Liver (tissue), 9 donors: Measurements from ENCODE around the gene PTPRN2. TPM values are rescaled to one million over a fixed set of nuclear protein-coding genes. Genes with fewer than 3 reads are reported as not detected.

Experiments
- DNase-seq: peaks from one replicate; pipeline ENCODE4 v3.0.0-alpha.2; 2017; ENCODE audit warnings: low spot score
- H3K27ac ChIP-seq, 2 donors: one replicate each; pipeline ENCODE4 v1.7.0; 2013; ENCODE audit warnings: inconsistent platforms in 2 of 2, low read length in 2 of 2, control low read depth in 1 of 2, low read depth in 1 of 2, mild to moderate bottlenecking in 1 of 2
- H3K27me3 ChIP-seq, 4 donors: one replicate each; pipeline versions ENCODE4 v1.6.1 to v1.7.0; 2013; ENCODE audit warnings: low read length in 3 of 4, inconsistent platforms in 1 of 4, mild to moderate bottlenecking in 1 of 4, moderate library complexity in 1 of 4; ENCODE audit not compliant: control insufficient read depth in 4 of 4, insufficient read depth in 4 of 4
- H3K36me3 ChIP-seq, 4 donors: one replicate each; pipeline versions ENCODE4 v1.6.1 to v1.7.0; 2013; ENCODE audit warnings: low read length in 3 of 4, mild to moderate bottlenecking in 3 of 4, low read depth in 1 of 4, moderate library complexity in 1 of 4; ENCODE audit not compliant: control insufficient read depth in 4 of 4, insufficient read depth in 3 of 4
- H3K4me1 ChIP-seq, 4 donors: one replicate each; pipeline versions ENCODE4 v1.6.1 to v1.7.0; 2013; ENCODE audit warnings: low read length in 3 of 4, mild to moderate bottlenecking in 3 of 4, moderate library complexity in 1 of 4; ENCODE audit not compliant: control insufficient read depth in 4 of 4, insufficient read depth in 4 of 4
- H3K4me3 ChIP-seq, 3 donors: one replicate each; pipeline versions ENCODE4 v1.6.1 to v1.7.0; 2013; ENCODE audit warnings: low read length in 3 of 3, control low read depth in 1 of 3, low read depth in 1 of 3, mild to moderate bottlenecking in 1 of 3
- H3K9ac ChIP-seq, 2 donors: one replicate each; pipeline ENCODE4 v1.7.0; 2013; ENCODE audit warnings: low read length in 2 of 2, mild to moderate bottlenecking in 2 of 2, moderate library complexity in 2 of 2, control low read depth in 1 of 2, low read depth in 1 of 2
- H3K9me3 ChIP-seq, 4 donors: one replicate each; pipeline versions ENCODE4 v1.6.1 to v1.7.0; 2013; ENCODE audit warnings: low read length in 3 of 4; ENCODE audit not compliant: control insufficient read depth in 4 of 4
- EGR1 ChIP-seq, 2 donors: IDR thresholded peaks; 2 replicates each; pipeline ENCODE4 v1.6.1; 2016 to 2018; ENCODE audit warnings: antibody characterized with exemption in 2 of 2, low read depth in 2 of 2
- FOXA1 ChIP-seq: IDR thresholded peaks from 2 replicates; pipeline ENCODE4 v1.6.1; 2016; ENCODE audit warnings: antibody characterized with exemption
- FOXA2 ChIP-seq: IDR thresholded peaks from 2 replicates; pipeline ENCODE4 v1.6.1; 2016; ENCODE audit warnings: antibody characterized with exemption
- GABPA ChIP-seq, 2 donors: IDR thresholded peaks in 1 of 2; conservative IDR thresholded peaks in 1 of 2; 2 replicates each; pipeline ENCODE4 v1.6.1; 2016; ENCODE audit warnings: antibody characterized with exemption in 2 of 2, mild to moderate bottlenecking in 1 of 2, moderate library complexity in 1 of 2
- HNF4A ChIP-seq, 2 donors: conservative IDR thresholded peaks; 2 replicates each; pipeline ENCODE4 v1.6.1; 2016; ENCODE audit warnings: antibody characterized with exemption in 2 of 2, mild to moderate bottlenecking in 2 of 2
- HNF4G ChIP-seq: IDR thresholded peaks from 2 replicates; pipeline ENCODE4 v1.6.1; 2016; ENCODE audit warnings: antibody characterized with exemption
- JUND ChIP-seq, 2 donors: IDR thresholded peaks; 2 replicates each; pipeline ENCODE4 v1.6.1; 2016; ENCODE audit warnings: antibody characterized with exemption in 2 of 2
- NR2F2 ChIP-seq: IDR thresholded peaks from 2 replicates; pipeline ENCODE4 v1.6.1; 2016; ENCODE audit warnings: antibody characterized with exemption
- RAD21 ChIP-seq, 2 donors: IDR thresholded peaks; 2 replicates each; pipeline ENCODE4 v1.6.1; 2016; ENCODE audit warnings: antibody characterized with exemption in 2 of 2, mild to moderate bottlenecking in 2 of 2
- RXRA ChIP-seq, 2 donors: IDR thresholded peaks; 2 replicates each; pipeline ENCODE4 v1.6.1; 2017 to 2018; ENCODE audit warnings: antibody characterized with exemption in 2 of 2, mild to moderate bottlenecking in 1 of 2
- SP1 ChIP-seq: IDR thresholded peaks from 2 replicates; pipeline ENCODE4 v1.6.1; 2018; ENCODE audit warnings: antibody characterized with exemption, mild to moderate bottlenecking
- TAF1 ChIP-seq: conservative IDR thresholded peaks from 2 replicates; pipeline ENCODE4 v1.6.1; 2016; ENCODE audit warnings: antibody characterized with exemption, mild to moderate bottlenecking
- YY1 ChIP-seq: IDR thresholded peaks from 2 replicates; pipeline ENCODE4 v1.6.1; 2016; ENCODE audit warnings: antibody characterized with exemption, mild to moderate bottlenecking
- WGBS: extraction: QIAGEN DNeasy Blood & Tissue Kit; methylation state at CpG from one replicate; pipeline ENCODE4 v1.1.7; 2013; 5-methylcytosine and 5-hydroxymethylcytosine counted together
- polyA plus RNA-seq, 2 donors: library from polyadenylated mRNA; stranded (reverse) in 1 of 2; unstranded in 1 of 2; fragments of 200-250 nt in 1 of 2; fragments of >200 nt in 1 of 2; fragmentation: Nextera tagmentation in 1 of 2; extraction: Ambion mirVana in 1 of 2; gene quantifications; one replicate each; pipeline versions ENCODE4 v1.2.1 to v1.2.3, GENCODE V29; 2013 to 2015
- total RNA-seq, 2 donors: library from RNA; depleted of rRNA; stranded (reverse); fragments of >200 nt; gene quantifications; one replicate each; pipeline ENCODE4 v1.2.3, GENCODE V29; 2014
- TF ChIP-seq, protein P1 (sequence below): IDR thresholded peaks from 2 replicates; pipeline ENCODE4 v1.6.1; 2016; ENCODE audit warnings: antibody characterized with exemption, mild to moderate bottlenecking
- TF ChIP-seq, protein P2 (sequence below): fragments of 150-350 bp; IDR thresholded peaks from 2 replicates; pipeline ENCODE4 v1.5.1; 2017; ENCODE audit warnings: improper control_type of control experiment, low read depth, low read length; ENCODE audit not compliant: missing input control
- TF ChIP-seq, protein P3 (sequence below): IDR thresholded peaks from 2 replicates; pipeline ENCODE4 v1.6.1; 2016; ENCODE audit warnings: antibody characterized with exemption
- TF ChIP-seq, protein P4 (sequence below): IDR thresholded peaks from 2 replicates; pipeline ENCODE4 v1.6.1; 2016; ENCODE audit warnings: antibody characterized with exemption
- TF ChIP-seq, protein P5 (sequence below): IDR thresholded peaks from 2 replicates; pipeline ENCODE4 v1.6.1; 2016; ENCODE audit warnings: antibody characterized with exemption
- donor health status: healthy.
- donor health status: healthy.
- donor health status: healthy.
- donor health status: healthy.
- donor health status: healthy.

The PTPRN2 gene
- total and polyA plus RNA-seq, 4 donors = 0.75 to 1.9 (median 1.1) TPM

DNA sequence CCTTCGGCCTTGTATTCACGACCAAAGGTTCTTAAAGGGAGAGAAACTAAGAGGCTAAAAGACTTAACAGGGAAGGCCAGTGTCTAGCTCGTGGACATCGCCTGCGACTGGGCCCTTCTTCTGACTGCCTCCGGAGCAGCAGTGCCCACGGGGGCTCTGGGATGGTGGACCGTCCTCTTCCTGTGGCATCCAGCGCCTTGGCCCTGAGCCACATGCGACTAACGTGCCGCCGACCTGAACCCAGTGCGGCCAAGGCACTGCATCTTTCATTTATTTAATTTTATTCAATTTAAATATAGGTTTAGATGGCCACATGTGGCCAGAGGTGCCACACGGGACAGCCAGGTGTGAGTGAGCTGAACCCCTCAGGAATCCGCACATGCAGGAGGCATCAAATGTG lies 451.7 kb downstream of the PTPRN2 start:
- Histone ChIP-seq H3K9ac (no peak overlapping the region), H3K9me3 (peaks cover 0 to 2% (median 0%) of the 10 kb centered on the region in 4 donors), H3K27me3 (peaks cover 0 to 5% (median 0%) of the 10 kb centered on the region in 4 donors), H3K36me3 (no peaks in the 10 kb centered on the region), H3K27ac (no peak overlapping the region), H3K4me3 (no peak overlapping the region), H3K4me1 (no peaks in the 10 kb centered on the region)
- TF ChIP-seq GABPA (IDR thresholded peaks at IDR 0.05 in 1 of 2, conservative IDR thresholded peaks at IDR 0.05 in 1 of 2) (no peak), FOXA1 (no peak), RAD21 (IDR thresholded peaks at IDR 0.05) (no peak), YY1 (no peak), HNF4A (conservative IDR thresholded peaks at IDR 0.05) (no peak), EGR1 (IDR thresholded peaks at IDR 0.05; ENCODE audit: low read depth in 2 of 2) (no peak), NR2F2 (no peak), HNF4G (no peak), FOXA2 (no peak), RXRA (IDR thresholded peaks at IDR 0.05) (no peak), TAF1 (no peak), SP1 (no peak), JUND (IDR thresholded peaks at IDR 0.05) (no peak)
- TF ChIP-seq, protein P1, sequence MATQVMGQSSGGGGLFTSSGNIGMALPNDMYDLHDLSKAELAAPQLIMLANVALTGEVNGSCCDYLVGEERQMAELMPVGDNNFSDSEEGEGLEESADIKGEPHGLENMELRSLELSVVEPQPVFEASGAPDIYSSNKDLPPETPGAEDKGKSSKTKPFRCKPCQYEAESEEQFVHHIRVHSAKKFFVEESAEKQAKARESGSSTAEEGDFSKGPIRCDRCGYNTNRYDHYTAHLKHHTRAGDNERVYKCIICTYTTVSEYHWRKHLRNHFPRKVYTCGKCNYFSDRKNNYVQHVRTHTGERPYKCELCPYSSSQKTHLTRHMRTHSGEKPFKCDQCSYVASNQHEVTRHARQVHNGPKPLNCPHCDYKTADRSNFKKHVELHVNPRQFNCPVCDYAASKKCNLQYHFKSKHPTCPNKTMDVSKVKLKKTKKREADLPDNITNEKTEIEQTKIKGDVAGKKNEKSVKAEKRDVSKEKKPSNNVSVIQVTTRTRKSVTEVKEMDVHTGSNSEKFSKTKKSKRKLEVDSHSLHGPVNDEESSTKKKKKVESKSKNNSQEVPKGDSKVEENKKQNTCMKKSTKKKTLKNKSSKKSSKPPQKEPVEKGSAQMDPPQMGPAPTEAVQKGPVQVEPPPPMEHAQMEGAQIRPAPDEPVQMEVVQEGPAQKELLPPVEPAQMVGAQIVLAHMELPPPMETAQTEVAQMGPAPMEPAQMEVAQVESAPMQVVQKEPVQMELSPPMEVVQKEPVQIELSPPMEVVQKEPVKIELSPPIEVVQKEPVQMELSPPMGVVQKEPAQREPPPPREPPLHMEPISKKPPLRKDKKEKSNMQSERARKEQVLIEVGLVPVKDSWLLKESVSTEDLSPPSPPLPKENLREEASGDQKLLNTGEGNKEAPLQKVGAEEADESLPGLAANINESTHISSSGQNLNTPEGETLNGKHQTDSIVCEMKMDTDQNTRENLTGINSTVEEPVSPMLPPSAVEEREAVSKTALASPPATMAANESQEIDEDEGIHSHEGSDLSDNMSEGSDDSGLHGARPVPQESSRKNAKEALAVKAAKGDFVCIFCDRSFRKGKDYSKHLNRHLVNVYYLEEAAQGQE = no peak
- TF ChIP-seq, protein P2, sequence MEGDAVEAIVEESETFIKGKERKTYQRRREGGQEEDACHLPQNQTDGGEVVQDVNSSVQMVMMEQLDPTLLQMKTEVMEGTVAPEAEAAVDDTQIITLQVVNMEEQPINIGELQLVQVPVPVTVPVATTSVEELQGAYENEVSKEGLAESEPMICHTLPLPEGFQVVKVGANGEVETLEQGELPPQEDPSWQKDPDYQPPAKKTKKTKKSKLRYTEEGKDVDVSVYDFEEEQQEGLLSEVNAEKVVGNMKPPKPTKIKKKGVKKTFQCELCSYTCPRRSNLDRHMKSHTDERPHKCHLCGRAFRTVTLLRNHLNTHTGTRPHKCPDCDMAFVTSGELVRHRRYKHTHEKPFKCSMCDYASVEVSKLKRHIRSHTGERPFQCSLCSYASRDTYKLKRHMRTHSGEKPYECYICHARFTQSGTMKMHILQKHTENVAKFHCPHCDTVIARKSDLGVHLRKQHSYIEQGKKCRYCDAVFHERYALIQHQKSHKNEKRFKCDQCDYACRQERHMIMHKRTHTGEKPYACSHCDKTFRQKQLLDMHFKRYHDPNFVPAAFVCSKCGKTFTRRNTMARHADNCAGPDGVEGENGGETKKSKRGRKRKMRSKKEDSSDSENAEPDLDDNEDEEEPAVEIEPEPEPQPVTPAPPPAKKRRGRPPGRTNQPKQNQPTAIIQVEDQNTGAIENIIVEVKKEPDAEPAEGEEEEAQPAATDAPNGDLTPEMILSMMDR = no peak
- TF ChIP-seq, protein P3, sequence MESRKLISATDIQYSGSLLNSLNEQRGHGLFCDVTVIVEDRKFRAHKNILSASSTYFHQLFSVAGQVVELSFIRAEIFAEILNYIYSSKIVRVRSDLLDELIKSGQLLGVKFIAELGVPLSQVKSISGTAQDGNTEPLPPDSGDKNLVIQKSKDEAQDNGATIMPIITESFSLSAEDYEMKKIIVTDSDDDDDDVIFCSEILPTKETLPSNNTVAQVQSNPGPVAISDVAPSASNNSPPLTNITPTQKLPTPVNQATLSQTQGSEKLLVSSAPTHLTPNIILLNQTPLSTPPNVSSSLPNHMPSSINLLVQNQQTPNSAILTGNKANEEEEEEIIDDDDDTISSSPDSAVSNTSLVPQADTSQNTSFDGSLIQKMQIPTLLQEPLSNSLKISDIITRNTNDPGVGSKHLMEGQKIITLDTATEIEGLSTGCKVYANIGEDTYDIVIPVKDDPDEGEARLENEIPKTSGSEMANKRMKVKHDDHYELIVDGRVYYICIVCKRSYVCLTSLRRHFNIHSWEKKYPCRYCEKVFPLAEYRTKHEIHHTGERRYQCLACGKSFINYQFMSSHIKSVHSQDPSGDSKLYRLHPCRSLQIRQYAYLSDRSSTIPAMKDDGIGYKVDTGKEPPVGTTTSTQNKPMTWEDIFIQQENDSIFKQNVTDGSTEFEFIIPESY = no peak
- TF ChIP-seq, protein P4, sequence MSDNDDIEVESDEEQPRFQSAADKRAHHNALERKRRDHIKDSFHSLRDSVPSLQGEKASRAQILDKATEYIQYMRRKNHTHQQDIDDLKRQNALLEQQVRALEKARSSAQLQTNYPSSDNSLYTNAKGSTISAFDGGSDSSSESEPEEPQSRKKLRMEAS = no peak
- TF ChIP-seq, protein P5, sequence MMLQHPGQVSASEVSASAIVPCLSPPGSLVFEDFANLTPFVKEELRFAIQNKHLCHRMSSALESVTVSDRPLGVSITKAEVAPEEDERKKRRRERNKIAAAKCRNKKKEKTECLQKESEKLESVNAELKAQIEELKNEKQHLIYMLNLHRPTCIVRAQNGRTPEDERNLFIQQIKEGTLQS = no peak
- WGBS = 86% methylated on average over 16 of the region's 16 CpGs
- no peak for DNase-seq
